Keratinocyte (primary cell): ENCODE measurements around the gene TLR8. TPM values are rescaled to one million over a fixed set of nuclear protein-coding genes. Genes with fewer than 3 reads are reported as not detected.

Experiments
- DNase-seq: peaks from one replicate; pipeline ENCODE4 v3.0.0-alpha.2; 2011; ENCODE audit warnings: low read depth, missing footprints, low spot score
- FAIRE-seq: peaks from 2 replicates; lab custom pipeline; 2011; peaks lifted over from hg19 to GRCh38; lab: Jason Lieb, UNC
- H2AFZ ChIP-seq: 2 replicates; pipeline ENCODE4 v1.6.0; 2012; ENCODE audit warnings: low read length, control low read depth, inconsistent platforms; ENCODE audit not compliant: control insufficient read depth
- H3K27ac ChIP-seq: 2 replicates; pipeline ENCODE4 v1.5.1; 2011; ENCODE audit warnings: low read length; ENCODE audit not compliant: control insufficient read depth, insufficient read depth
- H3K27me3 ChIP-seq: 3 replicates; pipeline ENCODE4 v1.6.0; 2011; ENCODE audit warnings: low read length; ENCODE audit not compliant: control insufficient read depth, insufficient read depth; ENCODE audit errors: extremely low read depth
- H3K36me3 ChIP-seq, 2 experiments: 2 replicates in 1 of 2; 3 replicates in 1 of 2; pipeline ENCODE4 v1.5.1; 2011; ENCODE audit warnings: low read length in 2 of 2, mild to moderate bottlenecking in 1 of 2; ENCODE audit not compliant: control insufficient read depth in 2 of 2, insufficient read depth in 2 of 2; ENCODE audit errors: extremely low read depth in 1 of 2
- H3K4me1 ChIP-seq: 3 replicates; pipeline ENCODE4 v1.5.1; 2011; ENCODE audit warnings: low read length; ENCODE audit not compliant: control insufficient read depth, insufficient read depth; ENCODE audit errors: extremely low read depth
- H3K4me2 ChIP-seq: 3 replicates; pipeline ENCODE4 v1.6.0; 2011; ENCODE audit warnings: low read depth, low read length; ENCODE audit not compliant: control insufficient read depth, insufficient read depth; ENCODE audit errors: extremely low read depth
- H3K4me3 ChIP-seq, 3 experiments: fragments of 200-600 bp in 1 of 3; sonication (generic) in 1 of 3; 2 replicates in 2 of 3; 3 replicates in 1 of 3; pipeline ENCODE4 v1.5.1; 2011 to 2016; ENCODE audit warnings: low read length in 3 of 3, mild to moderate bottlenecking in 3 of 3, control low read depth in 2 of 3, inconsistent platforms in 1 of 3, low read depth in 1 of 3, mixed read lengths in 1 of 3, mixed run types in 1 of 3, moderate library complexity in 1 of 3; ENCODE audit not compliant: control insufficient read depth in 2 of 3, insufficient read depth in 2 of 3; ENCODE audit errors: extremely low read depth in 1 of 3
- H3K79me2 ChIP-seq: 2 replicates; pipeline ENCODE4 v1.6.0; 2012; ENCODE audit warnings: low read length; ENCODE audit not compliant: control insufficient read depth, insufficient read depth
- H3K9ac ChIP-seq: 3 replicates; pipeline ENCODE4 v1.6.0; 2011; ENCODE audit warnings: low read length; ENCODE audit not compliant: control insufficient read depth, insufficient read depth; ENCODE audit errors: extremely low read depth
- H3K9me1 ChIP-seq: 3 replicates; pipeline ENCODE4 v1.6.0; 2011; ENCODE audit warnings: low read length; ENCODE audit not compliant: control insufficient read depth, insufficient read depth; ENCODE audit errors: extremely low read depth
- H3K9me3 ChIP-seq: 2 replicates; pipeline ENCODE4 v1.5.1; 2012; ENCODE audit warnings: low read depth, low read length; ENCODE audit not compliant: control insufficient read depth
- H4K20me1 ChIP-seq: 3 replicates; pipeline ENCODE4 v1.6.0; 2011; ENCODE audit warnings: low read length; ENCODE audit not compliant: control insufficient read depth, insufficient read depth; ENCODE audit errors: extremely low read depth
- CTCF ChIP-seq, 3 experiments: IDR thresholded peaks in 1 of 3; conservative IDR thresholded peaks in 1 of 3; optimal IDR thresholded peaks in 1 of 3; 2 replicates in 2 of 3; 3 replicates in 1 of 3; pipeline versions ENCODE3 to v1.5.1; 2011; ENCODE audit warnings: low read length in 3 of 3, mild to moderate bottlenecking in 3 of 3, moderate library complexity in 2 of 3, control low read depth in 1 of 3, inconsistent platforms in 1 of 3; ENCODE audit not compliant: insufficient read depth in 2 of 3; ENCODE audit errors: extremely low read depth in 1 of 3
- EZH2 ChIP-seq: IDR thresholded peaks from one replicate; pipeline ENCODE4 v1.6.1; 2012; ENCODE audit warnings: inconsistent platforms, mild to moderate bottlenecking, low read length, moderate library complexity
- dilution Hi-C: fragments of 300-500 bp; cut with MboI; formaldehyde crosslinking; loops from one replicate; pipeline ENCODE4 v1.7.0; 2020; ENCODE audit warnings: low sequenced_read_pairs; ENCODE audit not compliant: extremely low pct_ligation_motif_present
- polyA plus RNA-seq, 5 experiments: library from polyadenylated mRNA; depleted of rRNA in 3 of 5; stranded (reverse) in 3 of 5; stranded (forward) in 1 of 5; unstranded in 1 of 5; fragments of >200 nt; gene quantifications; 1 replicate in 1 of 5; 2 replicates in 3 of 5; 3 replicates in 1 of 5; pipeline versions ENCODE4 v1.2.1 to v1.2.3, GENCODE V29; 2011 to 2012; ENCODE audit warnings: missing spikeins in 2 of 5, low read depth in 1 of 5, low replicate concordance in 1 of 5

Gene TLR8
- polyA plus RNA-seq, 1 donor (not counting 4 experiments of a cell fraction or from before 2014, with no cell fraction given) = not detected

DNA sequence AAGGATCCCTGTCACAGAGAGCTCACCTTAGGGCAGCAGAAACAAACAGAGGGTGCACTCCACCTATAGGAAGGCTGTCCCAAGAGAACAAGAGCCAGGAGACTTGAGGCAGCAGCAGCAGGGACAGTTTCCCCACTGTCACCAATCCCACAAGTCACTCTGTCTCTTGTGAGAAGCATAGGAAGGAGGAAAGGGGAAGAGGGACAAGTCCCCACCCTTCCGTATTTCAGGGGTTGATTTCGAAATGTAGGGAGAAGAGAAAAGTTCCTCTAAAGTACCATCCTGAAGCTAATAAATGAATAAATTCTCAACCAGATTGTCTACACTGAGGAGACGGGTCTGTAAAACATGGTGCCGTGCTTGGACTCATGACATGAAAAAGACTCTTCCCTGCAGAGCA lies 9.5 kb upstream of the TLR8 start:
- Histone ChIP-seq H3K9ac (no peak overlapping the region), H3K4me1 (no peaks in the 10 kb centered on the region), H3K9me3 (no peaks in the 10 kb centered on the region), H3K27me3 (no peaks in the 10 kb centered on the region), H2AFZ (no peak overlapping the region), H3K4me2 (no peak overlapping the region), H3K36me3 (no peaks in the 10 kb centered on the region), H3K4me3 (no peak overlapping the region), H4K20me1 (no peaks in the 10 kb centered on the region), H3K27ac (no peak overlapping the region), H3K9me1 (no peaks in the 10 kb centered on the region), H3K79me2 (no peaks in the 10 kb centered on the region)
- TF ChIP-seq EZH2 (no peak), CTCF (optimal IDR thresholded peaks at IDR 0.05 in 1 of 3, IDR thresholded peaks at IDR 0.05 in 1 of 3, conservative IDR thresholded peaks at IDR 0.05 in 1 of 3; ENCODE audit: extremely low read depth in 1 of 3, insufficient read depth in 2 of 3, low read length in 3 of 3) (no peak)
- DNase-seq (no peak), FAIRE-seq (no peak)
- dilution Hi-C loops = no loop called here

GRCh38 chrX:12898073-12898472 lies 8.3 kb upstream of the TLR8 start:
- Histone ChIP-seq H3K9me3 (no peaks in the 10 kb centered on the region), H3K4me2 (no peak overlapping the region), H3K27me3 (no peaks in the 10 kb centered on the region), H3K27ac (no peak overlapping the region), H3K9ac (no peak overlapping the region), H2AFZ (no peak overlapping the region), H3K79me2 (no peaks in the 10 kb centered on the region), H3K9me1 (no peaks in the 10 kb centered on the region), H3K36me3 (no peaks in the 10 kb centered on the region), H3K4me1 (no peaks in the 10 kb centered on the region), H4K20me1 (no peaks in the 10 kb centered on the region), H3K4me3 (no peak overlapping the region)
- FAIRE-seq (no peak), DNase-seq (no peak)
- TF ChIP-seq EZH2 (no peak), CTCF (optimal IDR thresholded peaks at IDR 0.05 in 1 of 3, IDR thresholded peaks at IDR 0.05 in 1 of 3, conservative IDR thresholded peaks at IDR 0.05 in 1 of 3; ENCODE audit: extremely low read depth in 1 of 3, insufficient read depth in 2 of 3, low read length in 3 of 3) (no peak)
- dilution Hi-C loops = no loop called here
